ENCODE measurements around the gene FAM124A. TPM values are rescaled to one million over a fixed set of nuclear protein-coding genes. Genes with fewer than 3 reads are reported as not detected.

The FAM124A gene
- polyA plus RNA-seq, 2 of the 4 experiments (the other 2 are of a cell fraction) = 1.5 to 1.6 TPM

- no peak for ATAC-seq
Measured at GRCh38 chr13:51244637-51245405, 22.6 kb downstream of the FAM124A start.

GRCh38 chr13:51245583-51245982 is 23.4 kb downstream of the FAM124A start:
- Histone ChIP-seq H3K9me3 (no peaks in the 10 kb centered on the region), H3K4me3 (no peak overlapping the region), H3K4me2 (no peak overlapping the region), H3K27ac (no peak overlapping the region), H3K4me1 (no peaks in the 10 kb centered on the region)
- 65% methylated on average over 2 of the region's 2 CpGs for WGBS (ENCODE audit: missing lambda C conversion rate)
- ATAC-seq (no peak), FAIRE-seq (no peak), DNase-seq (ENCODE audit: low read depth in 1 of 2, low spot score in 1 of 2) (no peak)
- CTCF ChIA-PET = interaction anchor here (0.9 to 1.6 kb wide), 2 partner anchors 23 to 120 kb away, joined by 3 to 7 read pairs; no protein-coding TSS in a partner anchor
- TF ChIP-seq, protein P1, sequence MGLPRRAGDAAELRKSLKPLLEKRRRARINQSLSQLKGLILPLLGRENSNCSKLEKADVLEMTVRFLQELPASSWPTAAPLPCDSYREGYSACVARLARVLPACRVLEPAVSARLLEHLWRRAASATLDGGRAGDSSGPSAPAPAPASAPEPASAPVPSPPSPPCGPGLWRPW (IDR thresholded peaks at IDR 0.05) = no peak
- no peak for TF ChIP-seq SMC3 (IDR thresholded peaks at IDR 0.05)
- no peak for TF ChIP-seq POLR2A (IDR thresholded peaks at IDR 0.05; ENCODE audit: low read length)
- TF ChIP-seq EP300 (IDR thresholded peaks at IDR 0.05) = no peak
- TF ChIP-seq ATOH8 (CRISPR knock-in tag; IDR thresholded peaks at IDR 0.05; ENCODE audit: low read depth) = no peak
- TF ChIP-seq PHF8 (IDR thresholded peaks at IDR 0.05; ENCODE audit: borderline replicate concordance, low read depth) = no peak
- no peak for TF ChIP-seq HOXB5 (CRISPR knock-in tag; IDR thresholded peaks at IDR 0.05)
- no peak for TF ChIP-seq PBX3 (IDR thresholded peaks at IDR 0.05)
- TF ChIP-seq JUN (IDR thresholded peaks at IDR 0.05) = no peak
- TF ChIP-seq TP53 (CRISPR knock-in tag; IDR thresholded peaks at IDR 0.05) = no peak
- no peak for TF ChIP-seq GATA3 (IDR thresholded peaks at IDR 0.05; ENCODE audit: borderline replicate concordance)
- no peak for TF ChIP-seq KDM1A (IDR thresholded peaks at IDR 0.05; ENCODE audit: low read depth)
- TF ChIP-seq, protein P2, sequence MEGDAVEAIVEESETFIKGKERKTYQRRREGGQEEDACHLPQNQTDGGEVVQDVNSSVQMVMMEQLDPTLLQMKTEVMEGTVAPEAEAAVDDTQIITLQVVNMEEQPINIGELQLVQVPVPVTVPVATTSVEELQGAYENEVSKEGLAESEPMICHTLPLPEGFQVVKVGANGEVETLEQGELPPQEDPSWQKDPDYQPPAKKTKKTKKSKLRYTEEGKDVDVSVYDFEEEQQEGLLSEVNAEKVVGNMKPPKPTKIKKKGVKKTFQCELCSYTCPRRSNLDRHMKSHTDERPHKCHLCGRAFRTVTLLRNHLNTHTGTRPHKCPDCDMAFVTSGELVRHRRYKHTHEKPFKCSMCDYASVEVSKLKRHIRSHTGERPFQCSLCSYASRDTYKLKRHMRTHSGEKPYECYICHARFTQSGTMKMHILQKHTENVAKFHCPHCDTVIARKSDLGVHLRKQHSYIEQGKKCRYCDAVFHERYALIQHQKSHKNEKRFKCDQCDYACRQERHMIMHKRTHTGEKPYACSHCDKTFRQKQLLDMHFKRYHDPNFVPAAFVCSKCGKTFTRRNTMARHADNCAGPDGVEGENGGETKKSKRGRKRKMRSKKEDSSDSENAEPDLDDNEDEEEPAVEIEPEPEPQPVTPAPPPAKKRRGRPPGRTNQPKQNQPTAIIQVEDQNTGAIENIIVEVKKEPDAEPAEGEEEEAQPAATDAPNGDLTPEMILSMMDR (IDR thresholded peaks at IDR 0.05) = no peak
- no peak for TF ChIP-seq EHMT2 (IDR thresholded peaks at IDR 0.05; ENCODE audit: low read depth)
- TF ChIP-seq MAFK (IDR thresholded peaks at IDR 0.05; ENCODE audit: partially characterized antibody) = no peak
- POLR2A ChIA-PET = no interaction called here

More at GRCh38 chr13:51244637-51245405, 22.6 kb downstream of the FAM124A start:
- no peak for DNase-seq (ENCODE audit: low read depth in 1 of 2, low spot score in 1 of 2)
- Histone ChIP-seq H3K9me3 (no peaks in the 10 kb centered on the region), H3K27ac (no peak overlapping the region), H3K4me3 (no peak overlapping the region), H3K4me2 (no peak overlapping the region), H3K4me1 (no peaks in the 10 kb centered on the region)
- TF ChIP-seq MAFK (IDR thresholded peaks at IDR 0.05; ENCODE audit: partially characterized antibody) (no peak), EHF (CRISPR knock-in tag; IDR thresholded peaks at IDR 0.05) (no peak)
- TF ChIP-seq, protein P3, sequence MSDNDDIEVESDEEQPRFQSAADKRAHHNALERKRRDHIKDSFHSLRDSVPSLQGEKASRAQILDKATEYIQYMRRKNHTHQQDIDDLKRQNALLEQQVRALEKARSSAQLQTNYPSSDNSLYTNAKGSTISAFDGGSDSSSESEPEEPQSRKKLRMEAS (IDR thresholded peaks at IDR 0.05) = no peak
- FAIRE-seq = no peak
- ChIA-PET POLR2A (no interaction called here), CTCF (interaction anchor here (1.1 to 1.6 kb wide), 2 partner anchors 14 to 119 kb away, joined by 3 to 7 read pairs; no protein-coding TSS in a partner anchor)
- WGBS (ENCODE audit: missing lambda C conversion rate) = 84% methylated on average over 11 of the region's 14 CpGs

- CTCF ChIA-PET = interaction anchor here (0.9 to 1.6 kb wide), 3 partner anchors 23 to 551 kb away, joined by 3 to 7 read pairs (median 3); no protein-coding TSS in a partner anchor
Measured at GRCh38 chr13:51246025-51246417, 23.8 kb downstream of the FAM124A start.

More at GRCh38 chr13:51246025-51246417, 23.8 kb downstream of the FAM124A start:
- ATAC-seq (no peak), FAIRE-seq (no peak), DNase-seq (ENCODE audit: low read depth in 1 of 2, low spot score in 1 of 2) (no peak)
- H3K4me1 ChIP-seq = no peaks in the 10 kb centered on the region
- no peaks in the 10 kb centered on the region for H3K9me3 ChIP-seq
- TF ChIP-seq, protein P4, sequence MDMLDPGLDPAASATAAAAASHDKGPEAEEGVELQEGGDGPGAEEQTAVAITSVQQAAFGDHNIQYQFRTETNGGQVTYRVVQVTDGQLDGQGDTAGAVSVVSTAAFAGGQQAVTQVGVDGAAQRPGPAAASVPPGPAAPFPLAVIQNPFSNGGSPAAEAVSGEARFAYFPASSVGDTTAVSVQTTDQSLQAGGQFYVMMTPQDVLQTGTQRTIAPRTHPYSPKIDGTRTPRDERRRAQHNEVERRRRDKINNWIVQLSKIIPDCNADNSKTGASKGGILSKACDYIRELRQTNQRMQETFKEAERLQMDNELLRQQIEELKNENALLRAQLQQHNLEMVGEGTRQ (IDR thresholded peaks at IDR 0.05) = no peak
- TF ChIP-seq CHD2 (IDR thresholded peaks at IDR 0.05; ENCODE audit: low read length, partially characterized antibody) (no peak), SREBF2 (IDR thresholded peaks at IDR 0.05) (no peak), KDM1A (IDR thresholded peaks at IDR 0.05; ENCODE audit: low read depth) (no peak), EP300 (IDR thresholded peaks at IDR 0.05) (no peak), CBX8 (IDR thresholded peaks at IDR 0.05) (no peak), BCL3 (IDR thresholded peaks at IDR 0.05) (no peak)
- H3K4me3 ChIP-seq = no peak overlapping the region
- no peak overlapping the region for H3K27ac ChIP-seq
- POLR2A ChIA-PET = no interaction called here
- H3K4me2 ChIP-seq = no peak overlapping the region
- 68% methylated on average over 4 of the region's 4 CpGs for WGBS (ENCODE audit: missing lambda C conversion rate)
